Measurements from ENCODE around the gene QRFP. TPM values are rescaled to one million over a fixed set of nuclear protein-coding genes. Genes with fewer than 3 reads are reported as not detected.
A peak's percentile ranks its signal among the peaks of the same experiment; 100 is the strongest.

The QRFP gene
- polyA plus RNA-seq, 1 of the 3 experiments (the other 2 are of a cell fraction) = not detected

DNA sequence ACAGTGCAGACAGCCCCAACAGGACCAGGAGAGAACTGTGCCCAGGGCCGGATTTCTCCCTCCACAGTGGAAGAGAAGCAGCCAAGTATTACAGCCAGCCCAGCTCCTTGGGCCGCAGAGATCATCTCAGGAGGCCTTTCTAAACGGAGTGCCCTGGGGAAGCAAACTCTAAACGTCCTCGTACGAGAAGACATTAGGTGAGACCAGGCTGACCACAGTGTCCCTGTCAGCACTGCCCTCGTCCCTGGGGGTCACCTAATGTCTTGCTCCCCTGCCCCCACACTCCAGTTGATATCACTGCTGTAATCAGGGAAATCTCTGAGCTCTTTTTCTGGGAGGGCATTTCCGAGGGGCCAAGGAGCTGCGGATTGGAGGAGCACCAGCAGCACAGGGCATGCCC, 6.5 kb downstream of the QRFP start:
- H3K27ac ChIP-seq (ENCODE audit: low read depth in 2 of 2, low read length in 1 of 2) = no peak overlapping the region
- H3K4me3 ChIP-seq (ENCODE audit: low read depth in 2 of 2, low read length in 1 of 2) = no peak overlapping the region
- H3K9ac ChIP-seq = no peak overlapping the region
- H3K9me3 ChIP-seq = no peaks in the 10 kb centered on the region
- no peaks in the 10 kb centered on the region for H3K27me3 ChIP-seq (ENCODE audit: insufficient read depth)
- CTCF ChIA-PET = interaction anchor here (1.0 to 2.2 kb wide), 9 partner anchors 9 to 184 kb away, joined by 3 to 10 read pairs (median 4); no protein-coding TSS in a partner anchor
- TF ChIP-seq CHD2 (IDR thresholded peaks at IDR 0.05; ENCODE audit: low read length, partially characterized antibody) = no peak
- TF ChIP-seq RXRA (IDR thresholded peaks at IDR 0.05; ENCODE audit: borderline replicate concordance, low read depth) = no peak
- TF ChIP-seq, protein P1, sequence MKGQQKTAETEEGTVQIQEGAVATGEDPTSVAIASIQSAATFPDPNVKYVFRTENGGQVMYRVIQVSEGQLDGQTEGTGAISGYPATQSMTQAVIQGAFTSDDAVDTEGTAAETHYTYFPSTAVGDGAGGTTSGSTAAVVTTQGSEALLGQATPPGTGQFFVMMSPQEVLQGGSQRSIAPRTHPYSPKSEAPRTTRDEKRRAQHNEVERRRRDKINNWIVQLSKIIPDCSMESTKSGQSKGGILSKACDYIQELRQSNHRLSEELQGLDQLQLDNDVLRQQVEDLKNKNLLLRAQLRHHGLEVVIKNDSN (IDR thresholded peaks at IDR 0.05; ENCODE audit: borderline replicate concordance, low read depth) = no peak
- TF ChIP-seq GATA2 (CRISPR knock-in tag; IDR thresholded peaks at IDR 0.05) = no peak
- TF ChIP-seq POLR2AphosphoS5 (IDR thresholded peaks at IDR 0.05; ENCODE audit: low read depth, low read length) = no peak
- no peak for TF ChIP-seq MXI1 (IDR thresholded peaks at IDR 0.05; ENCODE audit: low read depth, low read length)
- no peak for TF ChIP-seq FOSL2 (IDR thresholded peaks at IDR 0.05; ENCODE audit: borderline replicate concordance, low read depth)
- TF ChIP-seq, protein P2, sequence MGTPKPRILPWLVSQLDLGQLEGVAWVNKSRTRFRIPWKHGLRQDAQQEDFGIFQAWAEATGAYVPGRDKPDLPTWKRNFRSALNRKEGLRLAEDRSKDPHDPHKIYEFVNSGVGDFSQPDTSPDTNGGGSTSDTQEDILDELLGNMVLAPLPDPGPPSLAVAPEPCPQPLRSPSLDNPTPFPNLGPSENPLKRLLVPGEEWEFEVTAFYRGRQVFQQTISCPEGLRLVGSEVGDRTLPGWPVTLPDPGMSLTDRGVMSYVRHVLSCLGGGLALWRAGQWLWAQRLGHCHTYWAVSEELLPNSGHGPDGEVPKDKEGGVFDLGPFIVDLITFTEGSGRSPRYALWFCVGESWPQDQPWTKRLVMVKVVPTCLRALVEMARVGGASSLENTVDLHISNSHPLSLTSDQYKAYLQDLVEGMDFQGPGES (IDR thresholded peaks at IDR 0.05; ENCODE audit: low read depth, low read length) = no peak
- no peak for TF ChIP-seq EZH2phosphoT487 (IDR thresholded peaks at IDR 0.05; ENCODE audit: borderline replicate concordance, low read depth)
- TF ChIP-seq EP300 (IDR thresholded peaks at IDR 0.05; ENCODE audit: borderline replicate concordance in 1 of 2, low read depth in 1 of 2, low read length in 1 of 2) = no peak
- TF ChIP-seq RAD21 (IDR thresholded peaks at IDR 0.05; ENCODE audit: low read length) = no peak
- TF ChIP-seq TAF1 (IDR thresholded peaks at IDR 0.05; ENCODE audit: borderline replicate concordance, low read depth, low read length) = no peak
- no peak for TF ChIP-seq NFIC (IDR thresholded peaks at IDR 0.05; ENCODE audit: borderline replicate concordance)
- TF ChIP-seq RCOR1 (IDR thresholded peaks at IDR 0.05; ENCODE audit: low read length) = no peak
- TF ChIP-seq FOXM1 (IDR thresholded peaks at IDR 0.05; ENCODE audit: low read depth) = no peak
- TF ChIP-seq SIN3A (IDR thresholded peaks at IDR 0.05; ENCODE audit: borderline replicate concordance, low read depth, low read length) = no peak
- no peak for TF ChIP-seq RFX5 (IDR thresholded peaks at IDR 0.05; ENCODE audit: low read length)
- peaks cover 33 to 80% of the 10 kb centered on the region in 2 experiments for H3K36me3 ChIP-seq (replicated peaks in 1 of 2; ENCODE audit: control insufficient read depth in 1 of 2, insufficient read depth in 2 of 2, low read length in 1 of 2)
- H3K79me2 ChIP-seq (ENCODE audit: insufficient read depth) = peaks cover 13% of the 10 kb centered on the region; the same call in 1 of the 2 replicates
- no peak overlapping the region for H2AFZ ChIP-seq (ENCODE audit: low read depth)
- POLR2A ChIA-PET = no interaction called here
- H3K4me2 ChIP-seq = no peak overlapping the region
- peaks cover 9% of the 10 kb centered on the region for H3F3A ChIP-seq (replicated peaks; ENCODE audit: insufficient read depth)
- H3K4me1 ChIP-seq (ENCODE audit: control insufficient read depth in 1 of 2, insufficient read depth in 2 of 2, low read depth in 1 of 2, low read length in 1 of 2) = no peaks in the 10 kb centered on the region; a peak in 1 of 4 replicates
- no peaks in the 10 kb centered on the region for H3K9me2 ChIP-seq
- H4K20me1 ChIP-seq (ENCODE audit: insufficient read depth) = peaks cover 64% of the 10 kb centered on the region
- WGBS (ENCODE audit: low lambda C conversion rate) = 97% methylated on average over 7 of the region's 9 CpGs
- peak; percentile 16 for DNase-seq

All from SK-N-SH (cell line).